Endothelial cell of umbilical vein (primary cell): ENCODE results near the gene RASAL2. TPM values are rescaled to one million over a fixed set of nuclear protein-coding genes. Genes with fewer than 3 reads are reported as not detected.

Experiments
- BruUV-seq: library from RNA; stranded (reverse); fragments of 400-500 nt; replicated peaks from 2 replicates; lab custom pipeline; 2021; lab: Mats Ljungman, UMichigan
- CTCF ChIA-PET: fragments of 300-600, 350-600 bp; sonication (Branson Sonifier 250); formaldehyde crosslinking; loops from one replicate; lab custom pipeline; 2021; ENCODE audit warnings: antibody characterized with exemption, inconsistent platforms; lab: Charles Lee
- POLR2A ChIA-PET: fragments of 300-600, 350-600 bp; sonication (Branson Sonifier 250); formaldehyde crosslinking; loops from one replicate; lab custom pipeline; 2021; ENCODE audit warnings: antibody characterized with exemption, inconsistent platforms; lab: Charles Lee
- DNase-seq: peaks from one replicate; pipeline ENCODE4 v3.0.0-alpha.2; 2011; ENCODE audit warnings: low read depth, low spot score
- FAIRE-seq: peaks from 2 replicates; lab custom pipeline; 2011; peaks lifted over from hg19 to GRCh38; lab: Jason Lieb, UNC
- H2AFZ ChIP-seq: 2 replicates; pipeline ENCODE4 v1.6.0; 2012; ENCODE audit warnings: low read depth, low read length, control low read depth, inconsistent platforms
- H3K27ac ChIP-seq: 2 replicates; pipeline ENCODE4 v1.5.1; 2011; ENCODE audit warnings: low read depth, mild to moderate bottlenecking, control low read depth, low read length, moderate library complexity; ENCODE audit not compliant: insufficient read depth
- H3K27me3 ChIP-seq, 2 experiments: 2 replicates each; pipeline versions ENCODE4 v1.6.0 to v1.6.1; 2011; ENCODE audit warnings: low read length in 2 of 2, mixed read lengths in 1 of 2; ENCODE audit not compliant: control insufficient read depth in 2 of 2, insufficient read depth in 2 of 2
- H3K36me3 ChIP-seq, 2 experiments: 2 replicates in 1 of 2; 3 replicates in 1 of 2; pipeline ENCODE4 v1.5.1; 2011; ENCODE audit warnings: low read length in 2 of 2, mild to moderate bottlenecking in 1 of 2, moderate library complexity in 1 of 2; ENCODE audit not compliant: control insufficient read depth in 2 of 2, insufficient read depth in 2 of 2; ENCODE audit errors: extremely low read depth in 1 of 2
- H3K4me1 ChIP-seq: 3 replicates; pipeline ENCODE4 v1.5.1; 2011; ENCODE audit warnings: mild to moderate bottlenecking, low read length; ENCODE audit not compliant: control insufficient read depth, insufficient read depth; ENCODE audit errors: extremely low read depth
- H3K4me2 ChIP-seq: 2 replicates; pipeline ENCODE4 v1.6.1; 2011; ENCODE audit warnings: low read length, control low read depth, mixed read lengths; ENCODE audit not compliant: insufficient read depth
- H3K4me3 ChIP-seq, 3 experiments: fragments of 200-600 bp in 1 of 3; sonication (generic), shearing (Covaris generic) in 1 of 3; replicated peaks in 1 of 3; 2 replicates each; pipeline ENCODE4 v1.5.1; 2011 to 2016; ENCODE audit warnings: control low read depth in 3 of 3, low read length in 3 of 3, mild to moderate bottlenecking in 2 of 3, inconsistent platforms in 1 of 3, low read depth in 1 of 3, moderate library complexity in 1 of 3; ENCODE audit not compliant: insufficient read depth in 1 of 3
- H3K79me2 ChIP-seq: 2 replicates; pipeline ENCODE4 v1.6.0; 2012; ENCODE audit warnings: low read length, inconsistent platforms; ENCODE audit not compliant: control insufficient read depth, insufficient read depth
- H3K9ac ChIP-seq: replicated peaks from 2 replicates; pipeline ENCODE3; 2011; ENCODE audit warnings: low read length, control low read depth; ENCODE audit not compliant: insufficient read depth; ENCODE audit errors: extremely low read depth
- H3K9me1 ChIP-seq: replicated peaks from 3 replicates; pipeline ENCODE4 v1.6.0; 2011; ENCODE audit warnings: mild to moderate bottlenecking, low read length; ENCODE audit not compliant: control insufficient read depth, insufficient read depth; ENCODE audit errors: extremely low read depth
- H3K9me3 ChIP-seq: replicated peaks from 2 replicates; pipeline ENCODE4 v1.5.1; 2012; ENCODE audit warnings: low read length, inconsistent platforms; ENCODE audit not compliant: control insufficient read depth, insufficient read depth
- H4K20me1 ChIP-seq: replicated peaks from 2 replicates; pipeline ENCODE3; 2011; ENCODE audit warnings: mild to moderate bottlenecking, low read length; ENCODE audit not compliant: control insufficient read depth, insufficient read depth; ENCODE audit errors: extremely low read depth
- CTCF ChIP-seq, 2 donors: IDR thresholded peaks; 1 replicate in 1 of 2; 2 replicates in 1 of 2; pipeline ENCODE4 v1.5.1; 2011; ENCODE audit warnings: low read length in 2 of 2, mild to moderate bottlenecking in 2 of 2, moderate library complexity in 2 of 2, control low read depth in 1 of 2, inconsistent platforms in 1 of 2, low read depth in 1 of 2; ENCODE audit not compliant: insufficient read depth in 1 of 2; ENCODE audit errors: extremely low read depth in 1 of 2
- EZH2 ChIP-seq: IDR thresholded peaks from 2 replicates; pipeline ENCODE4 v1.6.1; 2012; ENCODE audit warnings: borderline replicate concordance, low read depth, mild to moderate bottlenecking, moderate library complexity, low read length, inconsistent platforms; ENCODE audit not compliant: severe bottlenecking
- FOS ChIP-seq: IDR thresholded peaks from 2 replicates; pipeline ENCODE4 v1.6.1; 2011; ENCODE audit warnings: mild to moderate bottlenecking, low read length, moderate library complexity, borderline replicate concordance; ENCODE audit not compliant: insufficient read depth
- GATA2 ChIP-seq: IDR thresholded peaks from 2 replicates; pipeline ENCODE4 v1.7.0; 2011; ENCODE audit warnings: low read depth, mild to moderate bottlenecking, moderate library complexity, mixed read lengths, low read length; ENCODE audit not compliant: insufficient read length, insufficient read depth
- JUN ChIP-seq: IDR thresholded peaks from 2 replicates; pipeline ENCODE4 v1.6.1; 2011; ENCODE audit warnings: borderline replicate concordance, low read depth; ENCODE audit not compliant: insufficient read length, insufficient read depth
- MAX ChIP-seq: IDR thresholded peaks from 2 replicates; pipeline ENCODE4 v1.6.1; 2011; ENCODE audit not compliant: insufficient read depth, insufficient read length
- MYC ChIP-seq: IDR thresholded peaks from one replicate; pipeline ENCODE4 v1.6.1; 2011; ENCODE audit warnings: mild to moderate bottlenecking, low read depth, low read length
- POLR2A ChIP-seq: IDR thresholded peaks from 2 replicates; pipeline ENCODE4 v1.6.1; 2012; ENCODE audit warnings: low read depth, mild to moderate bottlenecking, control low read depth, low read length
- POLR2AphosphoS5 ChIP-seq: IDR thresholded peaks from 2 replicates; pipeline ENCODE4 v1.6.1; 2012; ENCODE audit warnings: low read depth, mild to moderate bottlenecking, control low read depth, low read length, moderate library complexity; ENCODE audit not compliant: insufficient read depth
- dilution Hi-C: fragments of 300-500 bp; cut with MboI; formaldehyde crosslinking; loops from one replicate; pipeline ENCODE4 v1.15.0; 2019; ENCODE audit warnings: low sequenced_read_pairs; ENCODE audit not compliant: extremely low pct_ligation_motif_present
- intact Hi-C: fragments of 100-400 bp; cut with micrococcal nuclease; formaldehyde crosslinking; loops from one replicate; pipeline ENCODE4 v1.10.0; 2022
- polyA plus RNA-seq, 4 experiments: library from polyadenylated mRNA; depleted of rRNA in 3 of 4; stranded (reverse) in 3 of 4; unstranded in 1 of 4; fragments of >200 nt; gene quantifications; 2 replicates each; pipeline versions ENCODE4 v1.2.1 to v1.2.3, GENCODE V29; 2011 to 2012; ENCODE audit warnings: missing spikeins in 1 of 4
- total RNA-seq: library from RNA; stranded (reverse); gene quantifications from 2 replicates; pipeline ENCODE4 v1.2.3, GENCODE V29; 2021

RASAL2 gene
- total and polyA plus RNA-seq, 2 donors (not counting 3 experiments of a cell fraction or from before 2014, with no cell fraction given): 12.5 to 15.5 TPM

GRCh38 chr1:178358456-178358855, 264.6 kb downstream of the RASAL2 start:
- CTCF ChIA-PET: no interaction called here
- DNase-seq (no peak), FAIRE-seq (no peak)
- dilution Hi-C loops (no loop called here), intact Hi-C loops (no loop called here)
- Histone ChIP-seq H3K79me2 (no peaks in the 10 kb centered on the region), H3K9ac (no peak overlapping the region), H3K9me1 (no peaks in the 10 kb centered on the region), H3K9me3 (no peaks in the 10 kb centered on the region), H4K20me1 (no peaks in the 10 kb centered on the region), H3K36me3 (no peaks in the 10 kb centered on the region), H3K4me1 (no peaks in the 10 kb centered on the region), H3K4me3 (no peak overlapping the region), H3K27me3 (no peaks in the 10 kb centered on the region), H3K4me2 (no peak overlapping the region), H2AFZ (no peak overlapping the region), H3K27ac (no peak overlapping the region)
- TF ChIP-seq MYC (no peak), POLR2AphosphoS5 (no peak), GATA2 (no peak), JUN (no peak), POLR2A (no peak), EZH2 (no peak), MAX (no peak), FOS (no peak), CTCF (IDR thresholded peaks at IDR 0.05; ENCODE audit: extremely low read depth in 1 of 2, insufficient read depth in 1 of 2, low read depth in 1 of 2, low read length in 2 of 2) (no peak)
- POLR2A ChIA-PET: no interaction called here
- BruUV-seq: no TSS peak
